ENCODE results near the gene QRICH1. TPM values are rescaled to one million over a fixed set of nuclear protein-coding genes. Genes with fewer than 3 reads are reported as not detected.
A peak's percentile ranks its signal among the peaks of the same experiment; 100 is the strongest.

QRICH1 gene
- total and polyA plus RNA-seq, 2 of the 13 experiments (the other 11 are each of a cell fraction or from before 2014, with no cell fraction given), result 52.6 to 102 TPM

DNA sequence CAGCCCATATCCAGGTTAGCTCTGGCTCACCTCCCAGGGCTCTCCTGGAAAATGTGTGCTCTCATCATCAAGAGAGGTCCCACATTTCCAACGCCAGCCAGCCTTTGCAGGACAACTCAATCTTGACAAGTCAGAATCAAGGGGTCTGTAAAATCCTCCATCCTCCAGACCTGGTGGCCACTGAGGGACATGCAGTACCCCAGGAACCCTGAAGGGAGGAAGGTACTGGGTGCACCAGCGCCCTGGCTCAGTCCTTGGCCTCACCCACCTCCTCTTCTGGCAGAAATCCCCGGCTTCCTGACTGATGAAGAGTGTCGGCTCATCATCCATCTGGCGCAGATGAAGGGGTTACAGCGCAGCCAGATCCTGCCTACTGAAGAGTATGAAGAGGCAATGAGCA lies 92.7 kb downstream of the QRICH1 start:
- H3K9me3 ChIP-seq (ENCODE audit: low read length), result no peaks in the 10 kb centered on the region
- in situ Hi-C loops (cut with HindIII; ENCODE audit: extremely low pct_ligation_motif_present, low pct_unique_long_range_greater_than_20kb) (no loop called here), intact Hi-C loops (cut with micrococcal nuclease; ENCODE audit: unreplicated experiment) (no loop called here)
- no peak overlapping the region for H3K4me3 ChIP-seq (replicated peaks in 1 of 3; ENCODE audit: insufficient read depth in 1 of 3, low read depth in 2 of 3, low read length in 3 of 3)
- 89% methylated on average over 5 of the region's 6 CpGs for WGBS (ENCODE audit: low lambda C conversion rate)
- H4K20me1 ChIP-seq (ENCODE audit: insufficient read depth, low read length), result no peaks in the 10 kb centered on the region
- H3K36me3 ChIP-seq (replicated peaks in 1 of 2; ENCODE audit: control insufficient read depth in 1 of 2, insufficient read depth in 2 of 2, low read length in 2 of 2), result no peaks in the 10 kb centered on the region
- H3K4me1 ChIP-seq (ENCODE audit: insufficient read depth, low read length), result peaks cover 92% of the 10 kb centered on the region
- H2AFZ ChIP-seq (ENCODE audit: low read length), result no peak overlapping the region
- H3K9ac ChIP-seq (ENCODE audit: insufficient read depth, low read depth, low read length), result no peak overlapping the region
- FAIRE-seq (no peak), ATAC-seq (peak; percentile 19; the same call in 1 of the 3 replicates), DNase-seq (ENCODE audit: low spot score) (no peak)
- no peak for TF ChIP-seq ZNF652 (CRISPR knock-in tag; IDR thresholded peaks at IDR 0.05; ENCODE audit: borderline replicate concordance, low read depth)
- TF ChIP-seq, protein P1, sequence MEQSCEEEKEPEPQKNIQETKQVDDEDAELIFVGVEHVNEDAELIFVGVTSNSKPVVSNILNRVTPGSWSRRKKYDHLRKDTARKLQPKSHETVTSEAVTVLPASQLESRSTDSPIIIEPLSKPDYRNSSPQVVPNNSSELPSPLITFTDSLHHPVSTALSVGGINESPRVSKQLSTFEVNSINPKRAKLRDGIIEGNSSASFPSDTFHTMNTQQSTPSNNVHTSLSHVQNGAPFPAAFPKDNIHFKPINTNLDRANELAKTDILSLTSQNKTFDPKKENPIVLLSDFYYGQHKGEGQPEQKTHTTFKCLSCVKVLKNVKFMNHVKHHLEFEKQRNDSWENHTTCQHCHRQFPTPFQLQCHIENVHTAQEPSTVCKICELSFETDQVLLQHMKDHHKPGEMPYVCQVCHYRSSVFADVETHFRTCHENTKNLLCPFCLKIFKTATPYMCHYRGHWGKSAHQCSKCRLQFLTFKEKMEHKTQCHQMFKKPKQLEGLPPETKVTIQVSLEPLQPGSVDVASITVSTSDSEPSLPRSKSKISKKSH (CRISPR knock-in tag; IDR thresholded peaks at IDR 0.05; ENCODE audit: borderline replicate concordance), result no peak
- no peak for TF ChIP-seq ZNF713 (CRISPR knock-in tag; IDR thresholded peaks at IDR 0.05)
- TF ChIP-seq ZNF12 (CRISPR knock-in tag; IDR thresholded peaks at IDR 0.05), result no peak
- TF ChIP-seq HOXA5 (CRISPR knock-in tag; IDR thresholded peaks at IDR 0.05), result no peak
- no peak for TF ChIP-seq NCOR1 (IDR thresholded peaks at IDR 0.05; ENCODE audit: borderline replicate concordance, low read length)
- no peak for TF ChIP-seq PHB2 (IDR thresholded peaks at IDR 0.05; ENCODE audit: partially characterized antibody)
- H3K79me2 ChIP-seq (ENCODE audit: insufficient read depth, low read length), result no peaks in the 10 kb centered on the region
- CTCF ChIA-PET (ENCODE audit: low intra/inter-chr PET ratio, low total read pairs), result no interaction called here
- no peak overlapping the region for H3K27ac ChIP-seq (ENCODE audit: extremely low read length, insufficient read depth, low read length)
- no peaks in the 10 kb centered on the region for H3K27me3 ChIP-seq (ENCODE audit: control insufficient read depth in 1 of 2, insufficient read depth in 2 of 2, low read length in 2 of 2)
- BruUV-seq (replicated peaks), result no TSS peak
- POLR2A ChIA-PET, result interaction anchor here (0.7 to 1.4 kb wide), 2 partner anchors 19 to 28 kb away, joined by 3 to 4 read pairs; partner anchors contain the start of gene IMPDH2
- no peak overlapping the region for H3K4me2 ChIP-seq (ENCODE audit: low read depth, low read length)

All from HepG2 (cell line).